Urothelium cell line (cell line): ENCODE results near the gene BYSL.

ENCODE experiments used
- DNase-seq: peaks from one replicate; pipeline ENCODE4 v3.0.0; 2011; ENCODE audit warnings: low spot score, mixed read lengths
- FAIRE-seq: peaks from 2 replicates; lab custom pipeline; 2011; peaks lifted over from hg19 to GRCh38; lab: Jason Lieb, UNC

The BYSL gene

DNA sequence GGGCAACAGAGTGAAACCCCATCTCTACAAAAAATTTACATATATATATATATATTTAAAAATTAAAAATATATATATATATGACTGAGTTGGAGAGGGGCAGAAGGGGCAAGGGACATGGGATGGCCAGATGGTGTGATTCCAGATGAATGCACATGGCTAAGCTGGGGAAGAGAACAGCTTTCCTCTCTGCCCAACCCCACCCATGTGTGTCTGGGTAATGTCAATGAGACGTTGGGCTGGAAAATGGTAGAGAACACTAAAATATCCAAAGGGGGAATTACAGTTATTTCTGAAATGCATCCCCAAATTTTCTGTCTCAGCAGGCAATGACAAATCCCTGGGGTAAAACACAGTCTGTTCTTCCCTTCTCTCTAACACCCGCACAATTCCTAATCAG lies 51.5 kb downstream of the BYSL start:
- DNase-seq (no peak), FAIRE-seq (no peak)

DNA sequence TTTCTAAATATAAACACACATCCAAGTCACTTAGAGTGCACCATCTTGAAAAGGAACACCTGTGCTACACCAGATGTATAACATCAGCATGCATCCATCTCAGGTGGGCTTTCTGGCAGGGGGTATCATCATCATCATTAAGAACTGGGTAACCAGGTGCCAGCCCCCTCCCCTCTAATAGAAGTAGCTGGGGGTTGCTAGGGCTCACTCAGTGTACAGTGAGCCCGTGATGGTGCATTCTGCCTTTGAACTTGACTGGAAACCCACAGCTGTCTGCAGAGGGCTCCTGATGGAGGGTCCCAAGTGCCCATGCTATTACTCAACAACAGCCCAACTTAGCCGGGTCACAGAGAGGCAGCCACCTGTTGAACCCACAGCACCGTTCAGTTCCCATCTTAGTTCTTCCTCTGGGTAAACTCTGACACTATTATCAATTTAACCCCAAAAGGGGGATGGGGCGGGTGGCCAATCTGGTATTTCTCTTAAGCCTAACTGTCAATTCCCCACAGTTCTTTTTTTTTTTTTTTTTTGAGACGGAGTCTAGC lies 53.1 kb downstream of the BYSL start:
- FAIRE-seq, result no peak

DNA sequence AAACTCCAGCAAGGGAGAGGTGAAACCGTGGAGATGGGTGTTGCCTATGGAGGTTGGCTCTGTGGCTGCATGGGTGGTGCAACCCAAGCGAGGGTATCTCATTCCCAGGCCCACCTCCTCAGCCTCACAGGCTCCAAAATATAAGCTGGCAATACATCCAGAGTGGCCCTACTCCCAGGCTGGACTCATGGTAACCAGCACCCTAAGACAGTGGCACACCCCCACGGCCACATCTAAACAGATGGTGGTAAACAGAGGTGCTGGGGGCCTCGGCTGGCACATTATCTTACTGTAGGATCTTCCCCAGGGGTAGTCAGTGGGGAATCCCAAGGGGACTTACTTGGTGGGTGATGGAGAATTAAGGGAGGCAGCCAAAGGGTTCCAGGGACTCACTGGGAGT lies 54.0 kb downstream of the BYSL start:
- no peak for FAIRE-seq

More for the DNA sequence above, 53.1 kb downstream of the BYSL start:
- no peak for DNase-seq

DNA sequence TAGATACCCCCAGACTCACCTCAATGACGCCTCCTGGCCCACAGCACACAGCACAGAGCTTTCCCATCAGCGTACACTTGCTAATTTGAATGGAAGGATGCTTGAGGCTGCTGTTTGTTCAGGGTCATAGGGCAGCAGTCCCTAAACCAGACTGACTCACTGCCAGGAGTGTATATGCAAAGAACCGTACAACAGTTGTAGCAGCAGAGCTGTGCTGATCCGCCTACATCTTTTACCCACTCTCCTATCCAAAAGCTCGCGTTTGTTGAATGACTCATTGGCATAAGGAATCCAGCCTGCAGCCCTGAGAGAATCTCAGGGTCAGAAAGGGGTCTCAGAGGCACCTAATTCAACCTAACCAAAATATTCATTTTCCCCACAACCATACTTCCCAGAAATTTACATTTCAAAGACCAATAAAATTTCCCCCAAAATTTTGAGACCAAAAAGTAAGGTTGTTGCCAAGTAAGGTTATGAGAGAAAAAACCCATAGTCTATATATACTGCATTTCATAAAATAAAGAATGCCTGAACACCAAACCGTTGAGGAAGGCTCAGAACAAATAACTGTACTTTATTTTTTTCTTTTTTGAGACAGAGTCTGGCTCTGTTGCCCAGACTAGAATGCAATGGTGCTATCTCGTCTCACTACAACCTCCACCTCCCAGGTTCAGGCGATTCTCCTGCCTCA lies 55.6 kb downstream of the BYSL start:
- FAIRE-seq (peak; percentile 79), DNase-seq (peak; percentile 88)

More for the DNA sequence above, 54.0 kb downstream of the BYSL start:
- no peak for DNase-seq
